H9 (cell line): ENCODE results near the gene CA5A. TPM values are rescaled to one million over a fixed set of nuclear protein-coding genes. Genes with fewer than 3 reads are reported as not detected.
A peak's percentile ranks its signal among the peaks of the same experiment; 100 is the strongest.
"Not testable (repeated sequence)": the region's sequence is repeated elsewhere in the genome, so short reads cannot be mapped to it uniquely, and the experiment has no call there.

Experiments
- DNase-seq: peaks from one replicate; pipeline ENCODE4 v3.0.0-alpha.2; 2017
- H2AFZ ChIP-seq: one replicate; pipeline ENCODE4 v1.6.1; 2013; ENCODE audit warnings: mild to moderate bottlenecking, low read length, control low read depth, moderate library complexity
- H2AK5ac ChIP-seq: 2 replicates; pipeline ENCODE4 v1.6.1; 2013; ENCODE audit warnings: low read length, control low read depth, mixed read lengths; ENCODE audit not compliant: insufficient read length
- H2BK120ac ChIP-seq: one replicate; pipeline ENCODE4 v1.6.1; 2013; ENCODE audit warnings: low read depth, mild to moderate bottlenecking, low read length, control low read depth, inconsistent platforms; ENCODE audit not compliant: poor library complexity, severe bottlenecking
- H2BK12ac ChIP-seq: 2 replicates; pipeline ENCODE4 v1.6.1; 2013; ENCODE audit warnings: low read length, control low read depth, mixed read lengths, low read depth; ENCODE audit not compliant: insufficient read length
- H2BK15ac ChIP-seq: 2 replicates; pipeline ENCODE4 v1.6.1; 2013; ENCODE audit warnings: low read depth, low read length, control low read depth
- H2BK20ac ChIP-seq: one replicate; pipeline ENCODE4 v1.6.1; 2013; ENCODE audit warnings: low read depth, mild to moderate bottlenecking, low read length, control low read depth, inconsistent platforms; ENCODE audit not compliant: poor library complexity, severe bottlenecking
- H2BK5ac ChIP-seq: 2 replicates; pipeline ENCODE4 v1.6.1; 2013; ENCODE audit warnings: low read length, control low read depth, mixed read lengths; ENCODE audit not compliant: insufficient read length
- H3K14ac ChIP-seq: 2 replicates; pipeline ENCODE4 v1.6.1; 2013; ENCODE audit warnings: low read length, control low read depth; ENCODE audit not compliant: insufficient read depth
- H3K18ac ChIP-seq: 2 replicates; pipeline ENCODE4 v1.6.1; 2013; ENCODE audit warnings: low read depth, mild to moderate bottlenecking, mixed read lengths, low read length, control low read depth; ENCODE audit not compliant: insufficient read length
- H3K23ac ChIP-seq: 2 replicates; pipeline ENCODE4 v1.6.1; 2013; ENCODE audit warnings: low read length, control low read depth, mixed read lengths, low read depth; ENCODE audit not compliant: insufficient read length
- H3K23me2 ChIP-seq: 2 replicates; pipeline ENCODE4 v1.6.1; 2013; ENCODE audit warnings: low read depth, mild to moderate bottlenecking, mixed read lengths, low read length, control low read depth; ENCODE audit not compliant: insufficient read length, poor library complexity, severe bottlenecking
- H3K27ac ChIP-seq: 2 replicates; pipeline ENCODE4 v1.5.1; 2013; ENCODE audit warnings: low read length, control low read depth, mixed read lengths, low read depth; ENCODE audit not compliant: insufficient read length
- H3K27me3 ChIP-seq: 2 replicates; pipeline ENCODE4 v1.6.1; 2013; ENCODE audit warnings: low read length, control low read depth, inconsistent platforms; ENCODE audit not compliant: insufficient read depth
- H3K4ac ChIP-seq: 2 replicates; pipeline ENCODE4 v1.6.1; 2013; ENCODE audit warnings: low read depth, mild to moderate bottlenecking, control low read depth, inconsistent platforms, low read length, moderate library complexity
- H3K4me1 ChIP-seq: 2 replicates; pipeline ENCODE4 v1.6.1; 2013; ENCODE audit warnings: low read length, control low read depth, inconsistent platforms; ENCODE audit not compliant: insufficient read depth
- H3K4me2 ChIP-seq: 2 replicates; pipeline ENCODE4 v1.6.1; 2013; ENCODE audit warnings: low read length, control low read depth, mixed read lengths; ENCODE audit not compliant: insufficient read length, insufficient read depth
- H3K56ac ChIP-seq: 2 replicates; pipeline ENCODE4 v1.6.1; 2013; ENCODE audit warnings: low read depth, mild to moderate bottlenecking, mixed read lengths, low read length, control low read depth; ENCODE audit not compliant: insufficient read length
- H3K79me1 ChIP-seq: 2 replicates; pipeline ENCODE4 v1.6.1; 2013; ENCODE audit warnings: low read depth, mild to moderate bottlenecking, moderate library complexity, low read length, control low read depth, inconsistent platforms; ENCODE audit not compliant: insufficient read depth, poor library complexity, severe bottlenecking
- H3K79me2 ChIP-seq: 2 replicates; pipeline ENCODE4 v1.6.1; 2013; ENCODE audit warnings: low read length, control low read depth, inconsistent platforms; ENCODE audit not compliant: insufficient read depth
- H3K9ac ChIP-seq: 2 replicates; pipeline ENCODE4 v1.6.1; 2013; ENCODE audit warnings: low read length, control low read depth, mixed read lengths; ENCODE audit not compliant: insufficient read length; ENCODE audit errors: extremely low read depth
- H3K9me3 ChIP-seq: one replicate; pipeline ENCODE4 v1.6.1; 2013; ENCODE audit warnings: low read depth, low read length, inconsistent platforms; ENCODE audit not compliant: control insufficient read depth
- H3T11ph ChIP-seq: one replicate; pipeline ENCODE4 v1.6.1; 2013; ENCODE audit warnings: mild to moderate bottlenecking, low read length, control low read depth, inconsistent platforms
- H4K20me1 ChIP-seq: one replicate; pipeline ENCODE4 v1.6.1; 2013; ENCODE audit not compliant: control insufficient read depth, insufficient read length, insufficient read depth
- H4K5ac ChIP-seq: 2 replicates; pipeline ENCODE4 v1.6.1; 2013; ENCODE audit warnings: low read depth, mild to moderate bottlenecking, mixed read lengths, low read length, control low read depth; ENCODE audit not compliant: insufficient read length
- H4K8ac ChIP-seq: replicated peaks from 2 replicates; pipeline ENCODE4 v1.6.1; 2013; ENCODE audit warnings: low read length, control low read depth, mixed read lengths, low read depth; ENCODE audit not compliant: insufficient read length
- H4K91ac ChIP-seq: 2 replicates; pipeline ENCODE4 v1.6.1; 2013; ENCODE audit warnings: low read depth, mild to moderate bottlenecking, moderate library complexity, mixed read lengths, low read length, control low read depth; ENCODE audit not compliant: insufficient read length
- H3K27ac Mint-ChIP-seq, 3 experiments: 2 replicates in 2 of 3; 3 replicates in 1 of 3; pipeline ENCODE4 v1.8.0; 2020 to 2021; ENCODE audit warnings: mixed read lengths in 3 of 3, mild to moderate bottlenecking in 1 of 3, moderate library complexity in 1 of 3
- H3K27me3 Mint-ChIP-seq: 2 replicates; pipeline ENCODE4 v1.8.0; 2021; ENCODE audit warnings: low read depth, mild to moderate bottlenecking, moderate library complexity, mixed read lengths
- H3K36me3 Mint-ChIP-seq, 3 experiments: 2 replicates in 2 of 3; 3 replicates in 1 of 3; pipeline ENCODE4 v1.8.0; 2020 to 2021; ENCODE audit warnings: low read depth in 3 of 3, mixed read lengths in 3 of 3; ENCODE audit not compliant: insufficient read depth in 1 of 3
- H3K4me1 Mint-ChIP-seq, 2 experiments: 2 replicates each; pipeline ENCODE4 v1.8.0; 2020; ENCODE audit warnings: mixed read lengths in 2 of 2
- H3K4me3 Mint-ChIP-seq, 2 experiments: 2 replicates in 1 of 2; 3 replicates in 1 of 2; pipeline ENCODE4 v1.8.0; 2020 to 2021; ENCODE audit warnings: mild to moderate bottlenecking in 2 of 2, mixed read lengths in 2 of 2, moderate library complexity in 1 of 2
- H3K9me3 Mint-ChIP-seq, 2 experiments: 2 replicates in 1 of 2; 3 replicates in 1 of 2; pipeline ENCODE4 v1.8.0; 2020; ENCODE audit warnings: mild to moderate bottlenecking in 2 of 2, mixed read lengths in 2 of 2, moderate library complexity in 1 of 2
- WGBS: extraction: QIAGEN DNeasy Blood & Tissue Kit; methylation state at CpG from one replicate; pipeline ENCODE4 v1.1.7; 2013; ENCODE audit warnings: missing lambda C conversion rate, low lambda C conversion rate, mixed read lengths; ENCODE audit not compliant: insufficient read length; ENCODE audit errors: extremely low coverage; 5-methylcytosine and 5-hydroxymethylcytosine counted together
- total RNA-seq: library from RNA; stranded (reverse); gene quantifications from 2 replicates; pipeline ENCODE4 v1.2.1, GENCODE V29; 2021
- TF ChIP-seq, protein P1 (sequence below): fragments of 200-600 bp; sonication (generic); conservative IDR thresholded peaks from 3 replicates; pipeline ENCODE4 v1.8.0; 2021; ENCODE audit warnings: antibody characterized with exemption, mild to moderate bottlenecking

Gene CA5A
- total RNA-seq, 1 experiment from 2014 or later, result not detected

DNA sequence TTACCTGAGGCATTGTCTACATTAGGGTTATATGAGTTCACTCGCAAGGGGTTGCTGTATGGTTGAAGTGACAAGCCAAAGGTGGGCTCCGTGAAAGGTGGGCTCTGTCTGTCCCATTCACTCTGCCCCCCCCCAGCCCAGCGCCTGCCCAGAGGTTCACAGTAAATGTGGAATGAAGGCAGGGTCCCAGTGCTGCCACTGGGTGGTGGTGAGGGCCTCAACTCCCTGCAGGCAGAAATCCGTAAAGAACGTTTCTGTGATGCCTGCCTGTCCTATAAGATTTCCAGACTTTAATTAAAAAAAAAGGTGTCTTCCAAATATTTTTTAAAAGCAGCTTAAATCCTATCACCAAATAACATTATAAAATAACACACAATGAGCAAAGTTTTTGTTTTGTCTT lies 31.4 kb downstream of the CA5A start:
- H2BK12ac ChIP-seq, H3K27ac ChIP-seq, H3K56ac ChIP-seq, H3K23ac ChIP-seq, H3K14ac ChIP-seq, H3K79me1 ChIP-seq, H4K8ac ChIP-seq, H3T11ph ChIP-seq, H2AFZ ChIP-seq, H4K91ac ChIP-seq, H3K27ac Mint-ChIP-seq, H3K23me2 ChIP-seq, H3K9me3 Mint-ChIP-seq, H3K9me3 ChIP-seq, H3K4me1 ChIP-seq, H4K5ac ChIP-seq, H2BK20ac ChIP-seq, H3K18ac ChIP-seq, H3K79me2 ChIP-seq, DNase-seq, H3K9ac ChIP-seq, H3K36me3 Mint-ChIP-seq, H2BK5ac ChIP-seq, H4K20me1 ChIP-seq, H3K4ac ChIP-seq, H3K4me2 ChIP-seq, H3K4me3 Mint-ChIP-seq, H3K27me3 ChIP-seq, H2BK120ac ChIP-seq, H2BK15ac ChIP-seq, H2AK5ac ChIP-seq: not testable (repeated sequence)
- peaks cover 33% of the 10 kb centered on the region for H3K27me3 Mint-ChIP-seq
- no CpG with 5 or more reads among the region's 5 CpGs for WGBS
- TF ChIP-seq, protein P1, sequence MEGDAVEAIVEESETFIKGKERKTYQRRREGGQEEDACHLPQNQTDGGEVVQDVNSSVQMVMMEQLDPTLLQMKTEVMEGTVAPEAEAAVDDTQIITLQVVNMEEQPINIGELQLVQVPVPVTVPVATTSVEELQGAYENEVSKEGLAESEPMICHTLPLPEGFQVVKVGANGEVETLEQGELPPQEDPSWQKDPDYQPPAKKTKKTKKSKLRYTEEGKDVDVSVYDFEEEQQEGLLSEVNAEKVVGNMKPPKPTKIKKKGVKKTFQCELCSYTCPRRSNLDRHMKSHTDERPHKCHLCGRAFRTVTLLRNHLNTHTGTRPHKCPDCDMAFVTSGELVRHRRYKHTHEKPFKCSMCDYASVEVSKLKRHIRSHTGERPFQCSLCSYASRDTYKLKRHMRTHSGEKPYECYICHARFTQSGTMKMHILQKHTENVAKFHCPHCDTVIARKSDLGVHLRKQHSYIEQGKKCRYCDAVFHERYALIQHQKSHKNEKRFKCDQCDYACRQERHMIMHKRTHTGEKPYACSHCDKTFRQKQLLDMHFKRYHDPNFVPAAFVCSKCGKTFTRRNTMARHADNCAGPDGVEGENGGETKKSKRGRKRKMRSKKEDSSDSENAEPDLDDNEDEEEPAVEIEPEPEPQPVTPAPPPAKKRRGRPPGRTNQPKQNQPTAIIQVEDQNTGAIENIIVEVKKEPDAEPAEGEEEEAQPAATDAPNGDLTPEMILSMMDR, result peak; percentile 37; the same call in 2 of the 3 replicates
- H3K4me1 Mint-ChIP-seq, result peaks cover 6 to 12% of the 10 kb centered on the region in 2 experiments

DNA sequence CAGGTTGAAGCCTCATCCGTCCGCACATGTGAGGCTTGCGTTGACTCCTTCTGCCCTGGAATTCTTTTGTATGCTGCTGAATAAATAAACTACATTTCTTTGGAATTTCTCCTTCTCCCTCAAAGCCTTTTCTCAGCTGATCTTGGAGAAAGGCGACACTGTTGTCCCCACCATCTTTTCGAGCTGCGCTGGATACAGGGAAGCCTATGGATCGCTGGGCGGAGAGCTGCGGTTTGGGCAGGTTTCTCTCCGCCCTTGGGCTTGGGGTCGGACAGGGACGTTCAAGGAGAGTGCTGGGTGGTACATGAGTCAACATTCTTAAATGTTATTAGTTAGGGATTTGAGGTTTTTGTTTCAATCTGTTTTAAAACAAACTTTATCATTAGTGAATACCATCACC lies 35.8 kb downstream of the CA5A start:
- not testable (repeated sequence) for H3K14ac ChIP-seq, H4K20me1 ChIP-seq, H3K79me1 ChIP-seq, H3K79me2 ChIP-seq, H3K27ac ChIP-seq, H3K9ac ChIP-seq, H4K8ac ChIP-seq, H3K18ac ChIP-seq, H2BK15ac ChIP-seq, H3K9me3 ChIP-seq, H3K4me3 Mint-ChIP-seq, H3K4ac ChIP-seq, H3K4me1 ChIP-seq, H2BK12ac ChIP-seq, H3K27me3 Mint-ChIP-seq, H3K4me1 Mint-ChIP-seq, H3K56ac ChIP-seq, H4K91ac ChIP-seq, H3K23me2 ChIP-seq, H2BK5ac ChIP-seq, H2BK20ac ChIP-seq, H3T11ph ChIP-seq, H2AK5ac ChIP-seq, H4K5ac ChIP-seq, H2AFZ ChIP-seq, H3K36me3 Mint-ChIP-seq, H3K27me3 ChIP-seq, DNase-seq, H3K27ac Mint-ChIP-seq, H2BK120ac ChIP-seq, H3K23ac ChIP-seq, H3K9me3 Mint-ChIP-seq, H3K4me2 ChIP-seq
- WGBS, result no CpG with 5 or more reads among the region's 12 CpGs
